Articular chondrocyte of knee joint (primary cell): ENCODE results near the gene OR10A6. TPM values are rescaled to one million over a fixed set of nuclear protein-coding genes. Genes with fewer than 3 reads are reported as not detected.

Source experiments
- small RNA-seq: library from RNA; depleted of rRNA; stranded (forward); fragments of <200 nt; gene quantifications from one replicate; pipeline ENCODE3, GENCODE V24; 2012
- total RNA-seq: library from RNA; depleted of rRNA; stranded (reverse); fragments of >200 nt; gene quantifications from 2 replicates; pipeline ENCODE4 v1.2.3, GENCODE V29; 2012

Gene OR10A6
- total RNA-seq, result under 0.01 TPM in 2 replicates

GRCh38 chr11:7931168-7931567 is at the start of gene OR10A6:
Gene OR10A6, minus strand, starts transcription at chr11:7931268. Its CDS starts 2,606 bp downstream, at chr11:7928662.

GRCh38 chr11:7965386-7965785 is 34.3 kb upstream of the OR10A6 start, which contains the start of gene NLRP10:
Gene NLRP10, minus strand, starts transcription at chr11:7965447. Its CDS starts 1,952 bp downstream, at chr11:7963495.

GRCh38 chr11:7941608-7942007 is 10.5 kb upstream of the OR10A6 start, which contains the start of gene OR10A3:
Gene OR10A3, minus strand, starts transcription at chr11:7941708. Its CDS starts 2,188 bp downstream, at chr11:7939520.

Small RNA genes lying within 50 kb of the gene (small RNA-seq; reads per million reads assigned to genes)
- not detected for gene COX6CP5
- gene RNU6-943P, result not detected

Other genes starting within 250 kb of the OR10A6 start
- not detected in 2 replicates for gene OVCH2, start 224.8 kb downstream of the OR10A6 start, total RNA-seq
- gene OR5P2, start 134.3 kb downstream of the OR10A6 start, total RNA-seq, result 0.22 TPM in 1 of 2 replicates, not detected in the other
- not detected in 2 replicates for gene OR5P3, start 100.4 kb downstream of the OR10A6 start, total RNA-seq
- 0.13 and 0.32 TPM in 2 replicates for gene OR10A3, start 10.4 kb upstream of the OR10A6 start, total RNA-seq
- gene NLRP10, start 34.2 kb upstream of the OR10A6 start, total RNA-seq, result 11.2 and 12.0 TPM in 2 replicates
- gene EIF3F, start 56.1 kb upstream of the OR10A6 start, total RNA-seq, result 316 and 514 TPM in 2 replicates
- gene TUB, start 149.9 kb upstream of the OR10A6 start, total RNA-seq, result 14.0 and 14.5 TPM in 2 replicates
- gene RIC3, start 237.8 kb upstream of the OR10A6 start, total RNA-seq, result 1.2 and 1.6 TPM in 2 replicates